PC-9 (cell line): ENCODE results near the gene CRELD2.

Experiments
- EZH2 ChIP-seq: fragments of 200-600 bp; sonication (generic); IDR thresholded peaks from 2 replicates; pipeline ENCODE4 v1.8.0; 2017; ENCODE audit warnings: antibody characterized with exemption, low read depth
- TF ChIP-seq, protein P1 (sequence below): fragments of 200-600 bp; sonication (generic); conservative IDR thresholded peaks from 2 replicates; pipeline ENCODE4 v1.6.1; 2017; ENCODE audit warnings: mixed run types, antibody characterized with exemption, mild to moderate bottlenecking, moderate library complexity

DNA sequence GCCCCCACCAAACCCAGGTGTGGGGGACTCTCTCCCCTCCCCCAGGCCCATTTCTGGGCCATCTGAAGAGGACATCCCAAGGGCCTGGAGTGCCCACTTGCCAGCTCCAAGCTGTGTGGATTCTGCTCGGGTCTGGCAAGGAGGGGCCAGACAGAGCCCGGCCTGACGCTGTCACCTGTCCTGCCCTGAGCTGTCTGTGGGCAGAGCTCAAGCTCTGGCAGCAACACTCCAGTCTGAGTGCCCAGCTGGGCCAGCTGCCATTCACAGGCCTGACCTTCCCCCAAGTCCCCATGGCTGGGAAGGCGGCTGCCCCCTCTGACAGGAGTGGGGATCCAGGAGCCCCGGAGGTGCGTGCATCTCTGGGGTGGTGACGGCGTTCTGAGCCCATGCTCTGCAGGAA, 35.9 kb downstream of the CRELD2 start:
- TF ChIP-seq EZH2: no peak
- TF ChIP-seq, protein P1, sequence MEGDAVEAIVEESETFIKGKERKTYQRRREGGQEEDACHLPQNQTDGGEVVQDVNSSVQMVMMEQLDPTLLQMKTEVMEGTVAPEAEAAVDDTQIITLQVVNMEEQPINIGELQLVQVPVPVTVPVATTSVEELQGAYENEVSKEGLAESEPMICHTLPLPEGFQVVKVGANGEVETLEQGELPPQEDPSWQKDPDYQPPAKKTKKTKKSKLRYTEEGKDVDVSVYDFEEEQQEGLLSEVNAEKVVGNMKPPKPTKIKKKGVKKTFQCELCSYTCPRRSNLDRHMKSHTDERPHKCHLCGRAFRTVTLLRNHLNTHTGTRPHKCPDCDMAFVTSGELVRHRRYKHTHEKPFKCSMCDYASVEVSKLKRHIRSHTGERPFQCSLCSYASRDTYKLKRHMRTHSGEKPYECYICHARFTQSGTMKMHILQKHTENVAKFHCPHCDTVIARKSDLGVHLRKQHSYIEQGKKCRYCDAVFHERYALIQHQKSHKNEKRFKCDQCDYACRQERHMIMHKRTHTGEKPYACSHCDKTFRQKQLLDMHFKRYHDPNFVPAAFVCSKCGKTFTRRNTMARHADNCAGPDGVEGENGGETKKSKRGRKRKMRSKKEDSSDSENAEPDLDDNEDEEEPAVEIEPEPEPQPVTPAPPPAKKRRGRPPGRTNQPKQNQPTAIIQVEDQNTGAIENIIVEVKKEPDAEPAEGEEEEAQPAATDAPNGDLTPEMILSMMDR: no peak
